CD4-positive, alpha-beta memory T cell (primary cell): Measurements from ENCODE around the gene ZNF217. TPM values are rescaled to one million over a fixed set of nuclear protein-coding genes. Genes with fewer than 3 reads are reported as not detected.
"Not testable (repeated sequence)": the region's sequence is repeated elsewhere in the genome, so short reads cannot be mapped to it uniquely, and the experiment has no call there.

Experiments
- CTCF ChIA-PET: fragments of 350-600 bp; sonication (Branson Sonifier 250); formaldehyde crosslinking; loops from one replicate; lab custom pipeline; 2021; ENCODE audit warnings: inconsistent platforms; ENCODE audit not compliant: partially characterized antibody; lab: Charles Lee
- POLR2A ChIA-PET: fragments of 350-600 bp; sonication (Branson Sonifier 250); formaldehyde crosslinking; loops from one replicate; lab custom pipeline; 2021; ENCODE audit not compliant: partially characterized antibody; lab: Charles Lee
- DNase-seq, 5 donors: peaks; one replicate each; pipeline versions ENCODE4 v3.0.0 to v3.0.0-alpha.2; 2020 to 2022; ENCODE audit warnings: mixed read lengths in 1 of 5
- H3K27ac ChIP-seq: one replicate; pipeline ENCODE4 v1.7.0; 2013; ENCODE audit warnings: low read depth, low read length
- H3K27me3 ChIP-seq: 2 replicates; pipeline ENCODE4 v1.7.0; 2013; ENCODE audit warnings: mild to moderate bottlenecking, low read length, moderate library complexity; ENCODE audit not compliant: insufficient read depth
- H3K36me3 ChIP-seq: 2 replicates; pipeline ENCODE4 v1.7.0; 2013; ENCODE audit warnings: mild to moderate bottlenecking, low read length, moderate library complexity; ENCODE audit not compliant: insufficient read depth
- H3K4me1 ChIP-seq: 2 replicates; pipeline ENCODE4 v1.7.0; 2013; ENCODE audit warnings: mild to moderate bottlenecking, low read length, moderate library complexity; ENCODE audit not compliant: insufficient read depth
- H3K4me3 ChIP-seq, 2 donors: one replicate each; pipeline ENCODE4 v1.7.0; 2013; ENCODE audit warnings: low read length in 2 of 2, mild to moderate bottlenecking in 1 of 2
- H3K9me3 ChIP-seq, 2 donors: one replicate each; pipeline ENCODE4 v1.7.0; 2013; ENCODE audit warnings: low read length in 2 of 2, control low read depth in 1 of 2; ENCODE audit not compliant: control insufficient read depth in 1 of 2
- H3K27ac Mint-ChIP-seq, 7 donors: one replicate each; pipeline ENCODE4 v1.8.0; 2020 to 2021; ENCODE audit warnings: mixed read lengths in 7 of 7, mild to moderate bottlenecking in 6 of 7, inconsistent platforms in 3 of 7, moderate library complexity in 3 of 7
- H3K27me3 Mint-ChIP-seq, 2 donors: one replicate each; pipeline ENCODE4 v1.8.0; 2020 to 2021; ENCODE audit warnings: mixed read lengths in 2 of 2
- H3K36me3 Mint-ChIP-seq, 2 donors: one replicate each; pipeline ENCODE4 v1.8.0; 2020 to 2021; ENCODE audit warnings: mixed read lengths in 2 of 2, inconsistent platforms in 1 of 2, mild to moderate bottlenecking in 1 of 2
- H3K4me1 Mint-ChIP-seq, 4 donors: one replicate each; pipeline ENCODE4 v1.8.0; 2020 to 2021; ENCODE audit warnings: mixed read lengths in 4 of 4, mild to moderate bottlenecking in 1 of 4
- H3K4me3 Mint-ChIP-seq, 8 donors: one replicate each; pipeline ENCODE4 v1.8.0; 2020 to 2021; ENCODE audit warnings: mixed read lengths in 8 of 8, mild to moderate bottlenecking in 7 of 8, moderate library complexity in 6 of 8, inconsistent platforms in 3 of 8
- H3K9me3 Mint-ChIP-seq, 8 donors: one replicate each; pipeline ENCODE4 v1.8.0; 2020 to 2021; ENCODE audit warnings: mixed read lengths in 8 of 8, mild to moderate bottlenecking in 5 of 8, inconsistent platforms in 3 of 8, moderate library complexity in 1 of 8
- intact Hi-C: fragments of 100-400 bp; cut with micrococcal nuclease; formaldehyde crosslinking; loops from one replicate; pipeline ENCODE4 v1.15.1; 2023
- polyA plus RNA-seq, 2 donors: library from polyadenylated mRNA; unstranded; fragments of 300-500 nt; fragmentation: Illumina TruSeq; gene quantifications; one replicate each; pipeline ENCODE4 v1.2.3, GENCODE V29; 2021
- total RNA-seq, 2 experiments: library from RNA; stranded (reverse); gene quantifications; one replicate each; pipeline ENCODE4 v1.2.3, GENCODE V29; 2021

ZNF217 gene
- total and polyA plus RNA-seq, 4 experiments from 2014 or later, result 11.6 to 111 (median 64.4) TPM

GRCh38 chr20:53565254-53565653, 28.4 kb downstream of the ZNF217 start:
- CTCF ChIA-PET, result interaction anchor here (5.5 kb wide), 1 partner anchor 350 kb away, joined by 22 read pairs; no protein-coding TSS in a partner anchor

GRCh38 chr20:53562104-53562764, 31.4 kb downstream of the ZNF217 start:
- H3K27me3 ChIP-seq, H3K4me1 ChIP-seq, H3K4me3 ChIP-seq, H3K27ac ChIP-seq, intact Hi-C loops, H3K9me3 ChIP-seq, DNase-seq, H3K9me3 Mint-ChIP-seq, H3K4me3 Mint-ChIP-seq, H3K27ac Mint-ChIP-seq, H3K27me3 Mint-ChIP-seq, H3K4me1 Mint-ChIP-seq, H3K36me3 ChIP-seq: not testable (repeated sequence)
- CTCF ChIA-PET, result interaction anchor here (0.7 kb wide), 3 partner anchors 15 to 496 kb away, joined by 3 to 5 read pairs (median 3); no protein-coding TSS in a partner anchor
- peaks cover 10 to 22% of the 10 kb centered on the region in 2 donors for H3K36me3 Mint-ChIP-seq
- POLR2A ChIA-PET, result interaction anchor here (0.6 kb wide), 3 partner anchors 80 to 1316 kb away, joined by 3 to 5 read pairs (median 3); no protein-coding TSS in a partner anchor

More at GRCh38 chr20:53565254-53565653, 28.4 kb downstream of the ZNF217 start:
- H3K4me3 ChIP-seq, result no peak overlapping the region
- H3K27me3 Mint-ChIP-seq, result no peaks in the 10 kb centered on the region
- no peaks in the 10 kb centered on the region for H3K9me3 ChIP-seq
- peaks cover 7 to 23% (median 12%) of the 10 kb centered on the region in 4 donors for H3K4me1 Mint-ChIP-seq
- intact Hi-C loops, result no loop called here
- H3K27ac ChIP-seq, result no peak overlapping the region
- H3K4me1 ChIP-seq, result peaks cover 6% of the 10 kb centered on the region
- peak overlapping the region in 1 of 8 donors; percentile 31 for H3K4me3 Mint-ChIP-seq
- POLR2A ChIA-PET, result no interaction called here
- peaks cover 25% of the 10 kb centered on the region for H3K36me3 ChIP-seq
- no peak for DNase-seq
- no peaks in the 10 kb centered on the region for H3K9me3 Mint-ChIP-seq
- peaks cover 27 to 48% of the 10 kb centered on the region in 2 donors for H3K36me3 Mint-ChIP-seq
- peak overlapping the region in 2 of 7 donors; percentile 32 to 61 for H3K27ac Mint-ChIP-seq
- H3K27me3 ChIP-seq, result no peaks in the 10 kb centered on the region

- Histone ChIP-seq H3K36me3 (peaks cover 4% of the 10 kb centered on the region), H3K27me3 (no peaks in the 10 kb centered on the region), H3K4me3 (no peak overlapping the region), H3K9me3 (no peaks in the 10 kb centered on the region), H3K27ac (no peak overlapping the region), H3K4me1 (no peaks in the 10 kb centered on the region)
- POLR2A ChIA-PET, result no interaction called here
- peaks cover 0 to 6% (median 3%) of the 10 kb centered on the region in 4 donors for H3K4me1 Mint-ChIP-seq
- H3K27me3 Mint-ChIP-seq, result no peaks in the 10 kb centered on the region
- H3K36me3 Mint-ChIP-seq, result peaks cover 10 to 17% of the 10 kb centered on the region in 2 donors
- CTCF ChIA-PET, result interaction anchor here (0.7 kb wide), 1 partner anchor 354 kb away, joined by 3 read pairs; no protein-coding TSS in a partner anchor
- H3K9me3 Mint-ChIP-seq, result no peaks in the 10 kb centered on the region
- no peak for DNase-seq
- intact Hi-C loops, result no loop called here
- no peak overlapping the region for H3K4me3 Mint-ChIP-seq
- no peak overlapping the region for H3K27ac Mint-ChIP-seq
These were observed 32.1 kb downstream of the ZNF217 start for GRCh38 chr20:53561505-53561904.

- no peak for DNase-seq
- Histone ChIP-seq H3K4me1 (no peaks in the 10 kb centered on the region), H3K4me3 (no peak overlapping the region), H3K9me3 (no peaks in the 10 kb centered on the region), H3K27ac (no peak overlapping the region), H3K27me3 (no peaks in the 10 kb centered on the region), H3K36me3 (peaks cover 4% of the 10 kb centered on the region)
- H3K27me3 Mint-ChIP-seq, result no peaks in the 10 kb centered on the region
- no peak overlapping the region for H3K4me3 Mint-ChIP-seq
- ChIA-PET POLR2A (no interaction called here), CTCF (no interaction called here)
- H3K27ac Mint-ChIP-seq, result no peak overlapping the region
- intact Hi-C loops, result no loop called here
- peaks cover 0 to 6% (median under 1%) of the 10 kb centered on the region in 4 donors for H3K4me1 Mint-ChIP-seq
- H3K36me3 Mint-ChIP-seq, result peaks cover 0 to 4% of the 10 kb centered on the region in 2 donors
- no peaks in the 10 kb centered on the region for H3K9me3 Mint-ChIP-seq
These were observed 33.8 kb downstream of the ZNF217 start for GRCh38 chr20:53559816-53560215.

GRCh38 chr20:53557130-53557529, 36.5 kb downstream of the ZNF217 start:
- Mint-ChIP-seq H3K9me3 (no peaks in the 10 kb centered on the region), H3K27me3 (no peaks in the 10 kb centered on the region), H3K4me3 (no peak overlapping the region), H3K36me3 (peaks cover 0 to 3% of the 10 kb centered on the region in 2 donors), H3K27ac (no peak overlapping the region), H3K4me1 (peaks cover 0 to 6% (median 0%) of the 10 kb centered on the region in 4 donors)
- H3K27ac ChIP-seq, result no peak overlapping the region
- H3K36me3 ChIP-seq, result no peaks in the 10 kb centered on the region
- no peak for DNase-seq
- no peaks in the 10 kb centered on the region for H3K9me3 ChIP-seq
- no peaks in the 10 kb centered on the region for H3K27me3 ChIP-seq
- no peaks in the 10 kb centered on the region for H3K4me1 ChIP-seq
- ChIA-PET POLR2A (interaction anchor here (0.6 kb wide), 1 partner anchor 260 kb away, joined by 3 read pairs; no protein-coding TSS in a partner anchor), CTCF (interaction anchor here (1.2 kb wide), 1 partner anchor 21 kb away, joined by 4 read pairs; no protein-coding TSS in a partner anchor)
- no peak overlapping the region for H3K4me3 ChIP-seq
- intact Hi-C loops, result no loop called here

GRCh38 chr20:53556267-53556897, 37.3 kb downstream of the ZNF217 start:
- Histone ChIP-seq H3K27ac (no peak overlapping the region), H3K36me3 (no peaks in the 10 kb centered on the region), H3K4me1 (no peaks in the 10 kb centered on the region), H3K27me3 (no peaks in the 10 kb centered on the region), H3K4me3 (no peak overlapping the region), H3K9me3 (no peaks in the 10 kb centered on the region)
- H3K27ac Mint-ChIP-seq, result peak overlapping the region in 1 of 7 donors; percentile 7
- H3K9me3 Mint-ChIP-seq, result no peaks in the 10 kb centered on the region
- ChIA-PET CTCF (interaction anchor here (1.2 to 1.3 kb wide), 2 partner anchors 21 to 384 kb away, joined by 3 to 4 read pairs; no protein-coding TSS in a partner anchor), POLR2A (no interaction called here)
- no peaks in the 10 kb centered on the region for H3K27me3 Mint-ChIP-seq
- DNase-seq, result no peak
- peaks cover 0 to 6% (median 0%) of the 10 kb centered on the region in 4 donors for H3K4me1 Mint-ChIP-seq
- no peak overlapping the region for H3K4me3 Mint-ChIP-seq
- intact Hi-C loops, result no loop called here
- peaks cover 0 to 3% of the 10 kb centered on the region in 2 donors for H3K36me3 Mint-ChIP-seq

GRCh38 chr20:53555816-53556215, 37.8 kb downstream of the ZNF217 start:
- Histone ChIP-seq H3K27me3 (no peaks in the 10 kb centered on the region), H3K9me3 (no peaks in the 10 kb centered on the region), H3K4me3 (no peak overlapping the region), H3K27ac (no peak overlapping the region), H3K36me3 (no peaks in the 10 kb centered on the region), H3K4me1 (no peaks in the 10 kb centered on the region)
- no peaks in the 10 kb centered on the region for H3K9me3 Mint-ChIP-seq
- H3K27me3 Mint-ChIP-seq, result no peaks in the 10 kb centered on the region
- no peak overlapping the region for H3K27ac Mint-ChIP-seq
- DNase-seq, result no peak
- H3K36me3 Mint-ChIP-seq, result peaks cover 0 to 2% of the 10 kb centered on the region in 2 donors
- ChIA-PET POLR2A (no interaction called here), CTCF (interaction anchor here (1.3 kb wide), 1 partner anchor 384 kb away, joined by 3 read pairs; no protein-coding TSS in a partner anchor)
- intact Hi-C loops, result no loop called here
- H3K4me1 Mint-ChIP-seq, result peaks cover 0 to 6% (median 0%) of the 10 kb centered on the region in 4 donors
- no peak overlapping the region for H3K4me3 Mint-ChIP-seq
